Measurements from ENCODE around the gene RIN3. TPM values are rescaled to one million over a fixed set of nuclear protein-coding genes. Genes with fewer than 3 reads are reported as not detected.

Gene RIN3
- total RNA-seq, 1 donor, result 7.2 TPM

DNA sequence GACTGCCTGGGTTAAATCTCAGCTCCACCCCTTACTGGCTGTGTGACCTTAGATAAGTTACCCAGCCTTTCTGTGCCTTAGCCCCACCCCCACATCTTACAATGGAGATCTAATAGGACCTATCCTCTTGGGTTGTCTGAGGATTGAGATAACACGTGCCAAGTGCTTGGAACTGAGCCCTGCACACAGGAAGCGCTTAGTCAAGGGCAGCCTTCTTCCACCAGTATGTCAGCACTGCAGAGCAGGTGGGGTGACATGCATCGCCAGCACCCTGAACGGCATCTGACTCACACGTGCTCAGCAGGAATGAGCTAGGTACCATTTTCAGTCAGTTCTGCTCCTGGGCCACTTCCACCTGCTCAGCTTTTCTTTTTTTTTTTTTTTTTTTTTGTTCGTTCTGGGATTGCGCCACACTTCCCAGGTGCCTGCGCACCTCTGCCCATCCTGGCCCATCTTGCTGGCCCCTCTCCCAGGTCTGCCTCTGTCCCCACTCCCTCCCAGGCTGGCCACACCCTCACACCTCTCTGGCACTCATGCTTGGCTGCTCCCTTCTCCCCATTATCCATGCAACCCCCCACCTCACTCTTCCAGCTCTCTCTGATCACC is 215.3 kb downstream of the RIN3 start:
- TF ChIP-seq, protein P1, sequence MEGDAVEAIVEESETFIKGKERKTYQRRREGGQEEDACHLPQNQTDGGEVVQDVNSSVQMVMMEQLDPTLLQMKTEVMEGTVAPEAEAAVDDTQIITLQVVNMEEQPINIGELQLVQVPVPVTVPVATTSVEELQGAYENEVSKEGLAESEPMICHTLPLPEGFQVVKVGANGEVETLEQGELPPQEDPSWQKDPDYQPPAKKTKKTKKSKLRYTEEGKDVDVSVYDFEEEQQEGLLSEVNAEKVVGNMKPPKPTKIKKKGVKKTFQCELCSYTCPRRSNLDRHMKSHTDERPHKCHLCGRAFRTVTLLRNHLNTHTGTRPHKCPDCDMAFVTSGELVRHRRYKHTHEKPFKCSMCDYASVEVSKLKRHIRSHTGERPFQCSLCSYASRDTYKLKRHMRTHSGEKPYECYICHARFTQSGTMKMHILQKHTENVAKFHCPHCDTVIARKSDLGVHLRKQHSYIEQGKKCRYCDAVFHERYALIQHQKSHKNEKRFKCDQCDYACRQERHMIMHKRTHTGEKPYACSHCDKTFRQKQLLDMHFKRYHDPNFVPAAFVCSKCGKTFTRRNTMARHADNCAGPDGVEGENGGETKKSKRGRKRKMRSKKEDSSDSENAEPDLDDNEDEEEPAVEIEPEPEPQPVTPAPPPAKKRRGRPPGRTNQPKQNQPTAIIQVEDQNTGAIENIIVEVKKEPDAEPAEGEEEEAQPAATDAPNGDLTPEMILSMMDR (IDR thresholded peaks at IDR 0.05; ENCODE audit: insufficient read depth, low read length), result no peak
- H3K4me3 ChIP-seq (ENCODE audit: low read depth, low read length), result no peak overlapping the region
- DNase-seq (ENCODE audit: low read depth), result no peak

DNA sequence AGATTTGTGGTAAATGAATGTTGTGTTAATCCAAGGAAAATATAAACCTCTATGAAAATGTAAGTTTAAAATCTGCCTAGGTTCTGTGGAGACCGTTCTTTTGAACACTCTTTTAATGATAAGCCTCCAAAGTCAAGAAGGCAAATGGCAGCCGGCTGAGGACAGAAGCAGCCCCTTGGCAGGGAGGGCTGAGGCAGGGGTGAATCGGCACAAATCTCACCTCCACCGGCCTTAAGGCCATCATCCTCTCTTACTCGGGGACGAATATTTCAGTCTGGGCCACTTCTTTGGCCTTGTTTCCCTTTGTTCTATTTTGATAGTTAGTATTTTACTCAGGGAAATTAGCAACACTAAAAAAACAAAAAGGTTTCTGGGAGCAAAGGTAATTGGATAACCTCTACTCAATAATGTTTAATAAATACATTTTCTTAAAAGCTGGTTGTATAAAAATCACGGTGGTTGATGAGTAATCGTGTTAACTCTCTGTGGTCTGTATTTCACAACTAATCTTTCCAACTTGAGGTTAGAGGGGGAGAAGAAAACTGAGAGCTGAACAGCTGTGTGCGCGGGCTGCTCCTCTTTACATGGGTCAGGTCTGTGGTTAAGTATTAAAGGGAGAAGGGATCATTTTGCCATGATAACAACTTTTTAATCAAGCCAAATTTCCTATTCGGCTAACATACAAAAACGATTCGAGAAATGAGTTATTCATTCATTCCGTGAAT is 216.2 kb downstream of the RIN3 start:
- H3K4me3 ChIP-seq (ENCODE audit: low read depth, low read length), result no peak overlapping the region
- DNase-seq (ENCODE audit: low read depth), result peak; percentile 54
- TF ChIP-seq, protein P1 (IDR thresholded peaks at IDR 0.05; ENCODE audit: insufficient read depth, low read length), result no peak

DNA sequence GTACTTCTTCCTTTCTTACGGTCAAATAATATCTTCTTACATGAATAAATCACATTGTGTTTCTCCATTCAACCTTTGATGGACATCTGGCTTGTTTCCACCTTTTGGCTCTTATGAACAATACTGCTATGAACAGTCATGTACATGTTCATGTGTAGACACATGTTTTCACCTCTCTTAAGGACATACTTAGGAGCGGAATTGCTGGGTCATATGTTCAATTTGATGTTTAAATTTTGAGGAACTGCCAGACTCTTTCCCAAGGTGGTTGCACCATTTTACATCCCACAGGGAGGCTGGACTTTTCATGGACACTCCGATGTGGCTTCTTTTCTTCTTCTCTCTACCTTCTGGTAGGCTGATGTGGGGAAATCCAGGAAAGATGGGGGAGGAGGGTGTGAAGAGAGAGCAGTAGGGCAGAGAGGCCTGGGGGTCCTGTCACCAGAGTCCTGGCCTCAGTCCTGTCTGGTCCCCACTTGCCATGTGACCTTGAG is 218.1 kb downstream of the RIN3 start:
- no peak overlapping the region for H3K4me3 ChIP-seq (ENCODE audit: low read depth, low read length)
- TF ChIP-seq, protein P1 (IDR thresholded peaks at IDR 0.05; ENCODE audit: insufficient read depth, low read length), result no peak
- DNase-seq (ENCODE audit: low read depth), result no peak

DNA sequence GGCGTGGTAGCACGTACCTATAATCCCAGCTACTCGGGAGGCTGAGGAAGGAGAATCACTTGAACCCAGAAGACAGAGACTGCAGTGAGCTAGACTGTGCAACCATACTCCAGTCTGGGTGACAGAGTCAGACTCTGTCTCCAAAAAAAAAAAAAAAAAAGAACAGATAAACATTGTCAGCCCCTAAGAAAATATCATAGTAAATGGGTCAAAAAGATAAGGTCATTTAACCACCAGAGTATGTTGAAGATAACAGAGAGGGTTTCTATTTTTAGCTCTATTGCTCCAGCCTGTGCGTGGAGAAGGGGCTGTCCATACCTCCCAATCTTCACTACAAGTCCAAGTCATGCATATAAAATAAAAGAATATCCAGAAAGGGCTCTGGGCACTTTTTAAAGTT is 219.4 kb downstream of the RIN3 start:
- no peak overlapping the region for H3K4me3 ChIP-seq (ENCODE audit: low read depth, low read length)
- TF ChIP-seq, protein P1 (IDR thresholded peaks at IDR 0.05; ENCODE audit: insufficient read depth, low read length), result no peak
- DNase-seq (ENCODE audit: low read depth), result no peak

DNA sequence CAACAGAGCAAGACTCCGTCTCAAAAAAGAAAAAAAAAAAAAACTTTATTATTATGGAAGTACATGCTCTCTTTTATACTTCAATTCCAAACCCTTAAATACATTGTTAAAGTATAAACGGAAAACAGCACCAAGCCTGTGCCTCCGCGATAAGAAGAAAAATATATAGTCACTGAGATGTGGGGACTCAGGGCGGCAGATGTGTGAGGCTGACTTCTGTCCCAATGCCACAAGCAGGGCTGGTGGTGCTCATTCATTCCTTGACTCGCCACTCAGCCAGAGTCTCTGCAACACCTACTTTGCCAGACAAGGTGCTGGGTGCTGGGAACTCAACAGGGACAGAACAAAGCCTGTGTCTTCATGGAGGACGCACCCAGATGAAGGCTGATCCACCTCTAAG is 221.0 kb downstream of the RIN3 start:
- TF ChIP-seq, protein P1 (IDR thresholded peaks at IDR 0.05; ENCODE audit: insufficient read depth, low read length), result no peak
- no peak for DNase-seq (ENCODE audit: low read depth)

DNA sequence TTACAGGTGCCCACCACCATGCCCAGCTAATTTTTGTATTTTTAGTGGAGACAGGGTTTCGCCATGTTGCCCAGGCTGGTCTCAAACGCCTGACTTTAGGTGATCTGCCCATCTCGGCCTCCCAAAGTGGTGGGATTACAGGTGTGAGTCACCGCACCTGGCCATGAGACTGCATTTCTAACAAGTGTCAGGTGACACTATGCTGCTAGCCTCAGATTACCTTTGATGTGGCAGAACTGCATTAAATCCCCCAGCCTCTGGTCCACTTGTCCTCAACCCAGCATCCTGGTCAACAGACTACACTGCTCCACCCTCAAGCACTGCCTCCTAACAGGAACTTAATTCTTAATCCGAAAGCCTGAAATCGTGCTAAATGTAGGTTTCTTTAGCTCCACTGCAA is 221.8 kb downstream of the RIN3 start:
- no peak for DNase-seq (ENCODE audit: low read depth)
- no peak overlapping the region for H3K4me3 ChIP-seq (ENCODE audit: low read depth, low read length)
- TF ChIP-seq, protein P1 (IDR thresholded peaks at IDR 0.05; ENCODE audit: insufficient read depth, low read length), result no peak

More for the DNA sequence above, 221.0 kb downstream of the RIN3 start:
- H3K4me3 ChIP-seq (ENCODE audit: low read depth, low read length), result no peak overlapping the region
